ENCODE data around the gene KCNK13.

KCNK13 gene

DNA sequence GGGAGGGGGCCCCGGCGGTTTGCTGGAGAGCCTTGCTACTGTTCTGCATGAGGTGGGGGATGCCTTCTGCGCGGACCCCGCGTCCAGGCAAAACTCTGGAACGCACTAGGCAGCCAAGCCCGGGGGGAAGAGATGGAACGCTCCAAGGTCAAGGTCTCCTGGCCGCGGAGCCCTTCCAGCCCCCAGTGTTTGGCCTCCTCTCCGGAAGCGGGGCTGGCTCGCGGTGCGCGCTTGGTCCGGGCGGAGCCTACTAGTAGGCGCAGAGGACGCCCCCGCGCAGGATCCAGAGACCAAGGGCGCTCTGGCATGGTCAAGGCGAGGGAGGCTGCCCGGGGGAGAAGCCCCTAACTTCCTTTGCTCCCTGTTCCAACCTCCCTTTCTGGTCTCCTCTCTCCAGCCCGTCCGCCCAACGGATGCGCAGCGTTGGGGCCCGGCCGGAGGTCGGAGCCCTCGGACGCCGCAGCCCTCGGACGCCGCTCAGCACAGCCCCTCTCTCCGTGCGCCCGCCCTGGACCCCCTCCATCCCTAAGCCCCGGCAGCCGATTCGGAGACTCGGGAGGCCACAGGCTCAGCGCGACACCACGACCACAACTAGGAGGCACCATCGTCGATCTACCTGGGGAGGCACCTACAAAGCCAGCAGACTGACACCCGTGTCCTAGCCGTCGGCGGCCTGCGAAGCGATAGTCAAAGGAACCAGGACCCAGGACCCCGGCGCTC, 669 bp upstream of the KCNK13 start:
- DNase-seq, result no peak

GRCh38 chr14:90062127-90062794, 467 bp downstream of the KCNK13 start:
- peak; percentile 67 for DNase-seq

GRCh38 chr14:90062822-90063539, 1.2 kb downstream of the KCNK13 start:
- no peak for DNase-seq

GRCh38 chr14:90072350-90072749, 10.6 kb downstream of the KCNK13 start:
- DNase-seq, result no peak

DNA sequence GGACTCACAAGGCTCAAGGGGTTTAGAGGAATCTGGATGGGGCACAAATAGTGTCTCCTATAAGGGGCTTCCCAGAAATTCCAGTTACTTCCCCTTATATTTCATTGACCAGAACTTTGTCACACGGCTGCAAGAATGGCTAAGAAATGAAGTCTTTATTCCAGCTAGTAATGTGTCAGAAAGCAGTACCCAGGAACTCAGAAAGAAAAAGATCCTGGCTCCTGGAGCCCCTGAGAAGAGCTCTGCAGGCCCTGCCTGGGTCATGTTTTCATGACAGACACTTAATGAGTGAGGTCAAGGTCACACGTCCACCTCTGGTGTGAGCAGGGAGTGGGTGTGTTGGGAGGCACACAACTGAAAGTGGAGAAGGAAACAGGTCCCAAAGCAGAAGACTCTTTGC, 17.8 kb downstream of the KCNK13 start:
- no peak for DNase-seq

DNA sequence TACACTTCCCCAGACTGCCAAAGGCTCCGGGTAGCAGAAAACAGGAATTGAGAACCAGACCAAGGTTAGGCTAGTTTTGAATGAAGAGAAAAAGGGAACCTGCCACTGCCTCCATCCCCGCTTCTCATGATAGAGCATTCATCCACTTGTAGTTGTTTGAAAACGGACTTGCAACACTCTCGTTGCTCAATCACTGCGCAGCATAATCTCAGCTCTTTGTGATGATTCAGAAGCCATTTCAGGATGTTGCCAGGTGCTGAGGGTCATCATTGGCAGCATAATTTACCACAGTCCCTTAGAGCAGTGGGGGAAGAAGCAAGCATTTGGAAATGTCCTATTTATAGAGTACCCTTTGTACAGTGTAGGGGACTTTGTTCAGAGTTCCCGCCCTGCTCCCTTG, 25.6 kb downstream of the KCNK13 start:
- DNase-seq, result no peak

- DNase-seq, result no peak
Measured at GRCh38 chr14:90088176-90088575, 26.4 kb downstream of the KCNK13 start.

GRCh38 chr14:90089486-90089885, 27.7 kb downstream of the KCNK13 start:
- DNase-seq, result peak; percentile 38

GRCh38 chr14:90091393-90091792, 29.6 kb downstream of the KCNK13 start:
- DNase-seq, result peak; percentile 10

DNA sequence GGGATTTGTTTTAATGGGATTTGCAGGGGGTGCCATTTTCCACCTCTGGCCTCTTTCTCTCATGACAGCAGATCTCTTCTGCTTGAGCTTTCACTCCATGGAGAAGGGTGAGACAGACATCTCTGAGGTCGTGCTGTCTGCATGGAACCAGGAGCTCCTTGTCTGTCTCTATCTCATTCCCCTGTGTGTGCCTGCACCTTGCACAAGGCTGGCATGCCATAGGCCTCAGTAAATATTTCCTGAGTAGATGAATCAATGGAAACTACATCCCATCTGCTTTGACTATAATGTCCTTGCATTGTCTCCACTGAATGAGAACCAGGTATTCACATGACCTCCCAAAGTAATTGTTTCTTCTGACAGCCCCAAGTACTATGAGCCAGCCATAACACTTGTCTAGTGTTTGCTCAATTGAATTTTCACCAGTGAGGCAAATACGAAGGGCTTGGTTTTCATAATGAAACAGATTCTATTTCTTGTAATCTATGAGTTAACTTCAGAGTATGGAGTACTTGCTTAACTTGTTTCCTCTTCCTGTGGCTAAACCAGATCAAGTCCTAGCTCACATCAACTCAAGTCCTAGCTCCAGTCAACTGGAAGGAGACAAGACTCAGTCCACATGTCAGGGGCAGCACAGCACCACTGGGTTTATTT, 32.3 kb downstream of the KCNK13 start:
- peak; percentile 21 for DNase-seq

DNA sequence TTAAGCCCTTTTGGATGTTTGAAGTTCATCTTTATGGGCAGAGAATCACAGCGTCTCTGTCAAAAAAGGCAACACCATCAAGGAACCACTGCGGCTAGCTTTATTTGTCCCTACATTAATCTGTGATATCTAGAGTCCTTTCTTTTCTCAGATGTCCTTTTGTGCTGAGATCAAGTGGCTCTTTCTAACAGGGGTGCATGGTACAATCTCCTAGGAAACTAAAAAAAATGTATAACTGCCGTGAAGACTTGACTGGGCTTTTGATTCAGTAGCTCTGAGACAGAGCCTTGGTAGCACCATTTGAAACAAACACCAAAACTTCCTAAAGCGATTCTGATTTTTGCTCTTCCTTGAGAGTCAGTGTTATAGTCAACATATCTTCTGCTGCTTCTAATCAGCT, 33.3 kb downstream of the KCNK13 start:
- no peak for DNase-seq

- DNase-seq, result no peak
Measured at GRCh38 chr14:90096566-90096965, 34.8 kb downstream of the KCNK13 start.

GRCh38 chr14:90103808-90104207, 42.0 kb downstream of the KCNK13 start:
- DNase-seq, result peak; percentile 61

GRCh38 chr14:90105756-90106155, 44.0 kb downstream of the KCNK13 start:
- DNase-seq, result no peak

DNA sequence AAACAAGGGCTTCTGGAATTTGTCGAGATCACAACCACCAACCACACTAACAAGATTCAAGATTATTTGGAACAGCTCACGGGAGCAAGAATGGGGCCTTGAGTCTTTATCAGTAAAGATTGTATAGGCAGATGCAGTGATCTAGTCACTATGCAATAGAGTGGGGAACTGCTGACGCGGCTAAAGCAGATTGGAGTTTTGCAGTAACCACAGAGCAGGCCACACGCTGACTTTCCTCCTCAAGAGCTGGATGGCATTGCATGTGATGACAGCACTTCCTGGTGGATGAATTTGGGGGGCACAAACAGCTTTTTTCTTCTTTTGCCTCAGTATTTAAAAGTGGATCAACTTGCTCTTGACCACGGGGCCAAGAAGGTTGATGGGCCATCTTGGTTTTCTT, 46.0 kb downstream of the KCNK13 start:
- DNase-seq, result no peak

DNA sequence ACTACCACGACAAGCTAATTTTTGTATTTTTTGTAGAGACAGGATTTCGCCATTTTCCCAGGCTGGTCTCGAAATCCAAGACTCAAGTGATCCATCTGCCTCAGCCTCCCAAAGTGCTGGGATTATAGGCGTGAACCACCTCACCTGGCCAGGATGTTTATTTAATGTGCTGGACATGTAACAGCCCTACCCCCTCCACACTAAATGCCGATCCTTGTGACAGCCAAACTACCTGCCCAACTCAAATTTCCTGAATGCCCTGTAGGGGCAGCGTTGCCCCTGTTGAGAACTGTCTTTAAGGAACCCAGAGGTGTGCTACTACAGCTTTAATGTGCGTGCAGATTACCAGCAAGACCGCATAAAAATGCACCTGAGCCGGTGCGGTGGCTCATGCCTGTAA, 48.1 kb downstream of the KCNK13 start:
- peak; percentile 59 for DNase-seq

DNA sequence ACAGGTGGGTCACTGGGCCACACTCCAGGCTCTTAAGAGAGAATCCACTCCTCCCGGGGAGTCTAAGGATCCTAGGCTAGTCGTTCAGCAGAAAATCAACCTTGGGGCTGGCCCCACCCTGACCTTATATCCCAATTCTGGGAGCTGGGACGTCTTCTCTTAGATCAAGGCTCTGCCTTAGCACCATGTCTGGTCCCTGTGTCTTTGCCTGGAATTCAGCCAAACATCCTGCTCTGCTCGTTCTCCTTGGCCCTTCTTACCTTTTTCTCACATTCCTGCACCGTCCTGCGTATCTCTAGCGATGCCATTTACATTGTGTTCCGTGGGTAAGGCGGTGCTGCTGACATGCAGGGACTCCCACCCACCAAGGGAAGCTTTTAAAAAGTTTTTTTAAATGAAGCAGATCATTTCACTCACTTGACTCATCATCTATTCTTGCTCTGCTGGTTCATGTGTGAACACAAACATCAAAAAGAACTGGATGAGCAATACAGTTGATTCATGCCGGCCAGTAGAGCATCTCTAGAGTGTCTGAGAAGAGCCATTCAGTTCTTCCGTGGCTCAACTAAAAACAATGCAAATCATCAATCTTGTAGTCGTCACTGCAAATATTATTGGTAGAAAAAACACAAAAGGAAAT, 50.2 kb downstream of the KCNK13 start:
- DNase-seq, result peak; percentile 66

DNA sequence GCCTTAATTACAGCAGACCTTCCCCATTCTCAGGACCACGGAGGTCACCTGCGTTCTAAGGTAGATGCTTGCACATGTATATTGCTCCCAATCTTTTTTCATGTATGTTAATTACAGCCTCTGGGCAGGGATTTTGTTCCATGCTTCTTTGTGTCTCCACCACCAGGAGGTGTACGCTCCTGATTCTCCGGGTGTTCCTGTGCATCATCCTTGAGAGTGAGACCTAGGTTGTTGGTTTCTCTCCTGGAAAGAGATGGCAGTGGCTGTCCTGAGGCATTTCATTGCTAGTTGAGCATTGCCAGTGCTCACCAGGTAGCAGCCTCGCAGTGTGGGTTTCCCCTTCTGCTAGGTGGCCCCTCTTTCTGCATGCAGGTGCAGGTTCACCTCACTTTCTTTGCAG, 52.8 kb downstream of the KCNK13 start:
- DNase-seq, result peak; percentile 60

DNA sequence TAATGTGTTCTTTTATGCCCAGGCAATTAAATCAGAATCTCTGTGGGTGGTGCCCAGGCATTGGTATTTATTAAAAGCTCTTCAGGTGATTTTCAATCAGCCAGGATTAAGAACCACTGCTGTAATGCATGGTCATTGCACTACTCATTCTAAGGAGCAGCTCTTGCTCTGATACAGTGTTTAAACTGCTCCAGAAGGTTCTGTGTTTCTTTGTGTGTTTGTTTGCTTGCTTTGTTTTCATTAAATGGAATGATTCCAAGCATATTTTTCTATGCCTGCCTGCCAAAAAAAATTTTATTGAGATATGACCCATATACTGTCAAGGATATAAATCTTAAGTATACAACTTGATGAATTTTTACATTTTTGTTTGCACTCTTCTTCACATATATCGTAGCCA, 54.0 kb downstream of the KCNK13 start:
- no peak for DNase-seq

DNA sequence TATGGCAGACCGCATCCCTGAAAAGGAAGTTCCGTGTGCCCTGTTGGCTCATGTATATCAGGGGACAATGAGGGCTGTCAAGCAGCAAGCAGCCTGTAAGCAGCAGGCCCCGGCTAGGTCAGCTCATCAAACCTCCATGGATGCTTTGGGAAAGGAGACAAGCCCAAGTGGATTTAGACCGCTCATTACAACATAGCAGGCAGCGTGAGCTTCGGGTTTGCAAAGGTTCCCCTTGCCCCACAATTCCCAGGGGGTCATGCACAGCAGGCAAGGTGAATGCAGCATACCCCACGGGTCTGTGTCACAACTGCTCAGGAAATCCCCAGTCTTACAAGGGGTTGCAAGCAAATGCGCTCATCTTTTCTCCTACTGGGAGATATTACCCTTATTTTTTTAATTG, 54.6 kb downstream of the KCNK13 start:
- no peak for DNase-seq

DNA sequence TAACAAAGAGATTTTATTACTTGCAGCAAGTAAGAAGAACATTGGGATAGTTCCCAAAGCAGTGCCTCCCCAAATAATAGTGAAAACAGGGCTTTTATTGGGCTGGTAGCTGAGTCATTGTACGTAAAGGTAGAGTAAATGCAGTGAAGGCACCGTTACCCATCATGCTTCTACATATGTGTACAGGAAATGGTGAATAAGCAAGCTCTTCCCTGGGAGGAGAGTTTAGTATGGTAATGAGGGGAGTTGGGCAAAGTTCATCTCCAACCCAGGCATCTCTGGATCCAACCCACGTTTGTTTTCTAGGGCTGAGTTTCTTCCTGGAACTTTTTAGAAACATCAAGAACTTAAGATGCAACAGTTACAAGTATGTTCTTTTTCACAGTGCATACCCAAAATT, 56.2 kb downstream of the KCNK13 start:
- no peak for DNase-seq

DNA sequence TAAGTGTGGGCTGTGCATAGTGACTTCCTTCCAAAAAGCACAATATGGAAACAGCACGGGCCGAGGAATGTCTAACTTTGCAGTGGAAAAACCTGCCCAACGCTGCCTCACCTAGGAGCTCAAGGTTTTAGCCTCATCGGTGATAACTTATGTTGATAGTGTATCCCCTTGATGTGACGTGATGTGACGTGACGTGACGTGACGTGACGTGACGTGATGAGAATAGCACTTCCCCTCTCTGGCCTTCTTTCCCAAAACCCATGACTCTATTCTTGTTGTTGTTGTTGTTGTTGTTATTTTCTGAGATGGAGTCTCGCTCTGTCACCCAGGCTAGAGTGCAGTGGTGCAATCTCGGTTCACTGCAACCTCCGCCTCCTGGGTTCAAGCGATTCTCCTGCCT, 64.5 kb downstream of the KCNK13 start:
- DNase-seq, result no peak
